AG08395 (cell line): ENCODE results near the gene TRIM15.
"Not testable (repeated sequence)": the region's sequence is repeated elsewhere in the genome, so short reads cannot be mapped to it uniquely, and the experiment has no call there.

Experiments
- DNase-seq: peaks from one replicate; pipeline ENCODE4 v3.0.0; 2012; ENCODE audit warnings: mixed read lengths, low spot score

The TRIM15 gene

DNA sequence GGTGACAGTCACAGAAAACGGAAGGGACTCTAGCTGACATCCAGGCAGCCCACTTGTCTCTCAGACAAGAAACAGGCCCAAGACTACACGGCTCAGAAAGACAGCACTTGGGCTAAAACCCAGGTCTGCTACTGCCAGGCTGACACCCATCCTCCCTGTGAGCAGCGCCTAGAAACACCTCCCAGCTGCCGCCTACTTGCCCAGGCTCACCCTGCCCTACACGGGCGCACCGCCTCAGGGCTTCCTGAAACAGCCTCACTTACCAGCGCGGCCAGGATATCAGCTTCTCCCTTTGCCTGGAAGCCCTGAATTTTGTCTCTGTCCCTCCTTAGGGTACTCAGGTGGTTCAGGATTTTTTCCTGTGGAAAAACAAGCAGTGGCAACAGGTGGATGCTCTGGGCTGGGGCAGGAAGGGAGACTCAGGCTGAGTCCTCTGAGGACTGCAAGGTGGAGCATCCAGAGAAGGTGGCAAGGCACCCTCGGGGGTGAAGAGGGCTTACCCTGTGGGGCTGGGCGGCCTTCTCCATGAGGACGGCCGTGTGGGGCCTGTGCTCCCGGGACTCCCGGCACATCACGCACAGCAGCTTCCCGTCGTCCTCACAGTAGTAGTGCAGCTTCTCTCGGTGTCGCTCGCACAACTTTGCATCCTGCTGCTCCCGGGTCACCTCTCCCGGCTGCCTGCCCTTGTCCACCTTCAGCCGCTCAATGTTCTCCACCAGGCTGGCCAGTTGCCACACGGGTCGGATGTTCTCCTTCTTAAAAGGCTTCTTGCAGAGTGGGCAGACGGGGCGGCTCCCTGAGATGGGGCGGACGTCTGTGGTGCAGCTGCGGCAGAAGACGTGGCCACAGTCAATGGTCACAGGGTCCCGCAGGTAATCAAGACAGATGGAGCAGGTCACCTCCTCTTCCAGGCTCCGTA, 35.1 kb downstream of the TRIM15 start:
- DNase-seq: no peak

DNA sequence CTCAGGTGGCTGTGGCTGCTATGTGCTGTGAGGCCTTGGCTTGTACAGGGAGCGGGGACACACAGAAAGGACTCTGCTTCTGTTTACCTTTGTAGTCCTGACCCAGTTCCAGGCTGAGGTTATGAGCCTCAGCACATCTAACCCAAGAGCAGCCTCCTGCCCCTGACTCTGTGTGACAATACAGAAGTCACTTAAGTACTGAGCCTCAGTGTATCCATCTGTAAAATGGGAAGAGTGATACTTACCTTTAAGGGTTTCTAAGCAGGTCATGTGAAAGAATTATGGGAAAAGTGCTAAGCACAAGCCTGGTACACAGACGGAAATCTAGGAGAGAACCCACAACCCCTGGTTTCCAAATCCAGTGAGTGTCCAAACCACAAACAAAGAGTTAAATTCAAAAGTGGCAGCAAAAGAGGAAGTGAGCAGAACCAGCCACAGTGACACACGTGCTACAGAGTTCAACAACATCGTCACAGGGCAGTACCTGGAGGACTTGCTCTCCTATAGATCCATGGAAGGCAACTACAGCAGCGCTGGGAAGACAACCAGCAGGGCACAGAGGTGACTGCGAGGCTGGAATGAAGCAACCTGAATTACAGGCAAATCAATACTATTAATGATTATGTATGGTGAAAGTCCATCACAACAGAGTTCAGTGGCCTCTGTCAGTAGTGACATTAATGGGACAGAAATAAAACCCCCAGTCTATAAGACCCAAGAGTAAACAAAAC, 37.4 kb downstream of the TRIM15 start:
- DNase-seq: no peak

DNA sequence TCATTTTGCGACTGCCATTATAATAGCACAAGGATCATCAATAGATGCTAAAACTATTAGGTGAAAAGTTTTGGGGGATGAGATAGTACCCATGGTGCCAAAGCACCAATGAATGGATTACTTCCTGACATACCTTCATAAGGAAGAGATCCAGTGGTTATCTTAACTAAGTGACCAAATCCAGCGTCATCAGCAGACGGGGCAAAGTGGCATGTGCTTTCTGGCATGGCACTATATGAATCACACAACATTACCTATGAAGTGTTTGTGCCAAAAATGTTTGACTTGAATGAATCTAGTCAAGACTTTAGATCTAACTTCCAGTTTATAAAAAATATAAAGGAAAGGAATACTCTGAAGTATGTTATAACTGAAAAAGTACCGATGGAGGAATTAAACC, 39.0 kb downstream of the TRIM15 start:
- no peak for DNase-seq

DNA sequence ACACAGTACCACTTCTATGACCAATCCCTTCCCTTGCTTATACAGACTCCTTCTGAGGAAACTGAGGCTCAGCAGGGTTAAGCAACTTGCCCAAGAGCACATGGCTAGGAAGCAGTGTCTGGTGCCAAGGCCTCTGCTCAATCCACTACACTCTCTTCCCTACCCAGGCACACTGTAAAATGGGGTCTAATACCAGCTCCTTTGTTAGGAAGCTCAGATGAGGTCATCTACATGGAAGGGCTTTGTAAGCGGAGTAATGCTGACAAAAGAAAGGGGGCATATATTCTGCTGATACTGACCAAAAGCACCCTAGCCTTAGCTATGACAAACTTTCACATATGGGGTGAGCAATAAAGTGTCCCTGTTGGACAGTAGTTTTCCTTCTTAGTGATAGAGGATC, 40.8 kb downstream of the TRIM15 start:
- no peak for DNase-seq

DNA sequence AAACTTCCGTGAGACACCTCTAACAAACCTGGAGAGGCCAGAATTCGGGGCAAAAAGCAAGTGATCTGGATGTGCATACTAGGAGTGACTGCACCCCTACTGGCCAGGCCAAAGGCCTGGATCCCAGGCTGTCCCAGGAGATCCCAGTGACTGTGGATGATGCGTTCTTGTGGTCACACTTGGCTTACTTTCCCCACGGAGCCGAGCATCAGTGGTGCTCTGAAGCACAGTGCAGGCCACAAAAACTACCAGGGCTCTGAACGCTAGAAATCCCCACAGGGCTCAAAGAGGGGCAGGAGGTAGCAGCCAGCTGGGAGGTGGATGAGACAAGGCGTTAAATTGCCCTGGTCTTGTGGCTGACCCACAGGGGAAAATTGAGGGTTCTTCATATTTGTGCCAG, 42.8 kb downstream of the TRIM15 start:
- DNase-seq: peak; percentile 77

DNA sequence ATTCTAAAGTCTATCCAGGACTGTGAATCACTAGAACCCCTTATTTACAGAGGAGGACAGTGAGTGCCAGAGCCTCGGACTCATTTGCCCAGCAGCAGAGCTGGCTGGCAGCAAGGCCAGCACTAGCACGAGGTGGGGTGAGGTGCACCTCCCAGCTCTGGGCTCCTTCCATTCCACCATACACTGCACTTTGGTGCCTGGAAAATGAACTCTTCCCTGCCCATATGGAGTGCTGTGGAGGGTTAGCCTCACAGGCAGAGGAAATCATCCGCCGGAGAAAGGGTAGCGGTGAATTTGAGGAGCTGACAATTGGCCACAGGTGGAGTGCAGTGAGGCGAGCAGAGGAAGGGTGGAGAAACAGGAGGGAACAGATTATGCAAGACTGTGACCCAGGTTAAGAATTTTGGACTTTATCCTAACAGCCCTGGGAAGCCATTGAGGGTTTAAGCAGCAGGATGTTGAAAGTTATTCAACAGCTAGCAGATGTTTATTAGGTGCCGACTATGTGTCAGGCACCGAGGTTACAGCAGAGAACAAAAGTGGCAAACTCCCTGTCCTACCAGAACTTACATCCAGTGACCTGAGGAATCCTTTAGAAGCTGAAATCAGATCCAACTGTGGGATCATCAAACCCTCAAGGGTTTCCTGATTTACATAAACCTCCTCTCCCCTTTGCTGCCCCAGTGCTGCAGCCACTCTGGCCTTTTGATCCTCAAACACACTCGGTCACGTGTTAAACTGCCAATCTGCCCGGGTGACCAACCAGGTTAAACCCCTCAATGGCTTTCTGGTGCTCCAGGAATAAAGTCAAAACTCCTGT, 43.7 kb downstream of the TRIM15 start:
- DNase-seq: peak; percentile 33

DNA sequence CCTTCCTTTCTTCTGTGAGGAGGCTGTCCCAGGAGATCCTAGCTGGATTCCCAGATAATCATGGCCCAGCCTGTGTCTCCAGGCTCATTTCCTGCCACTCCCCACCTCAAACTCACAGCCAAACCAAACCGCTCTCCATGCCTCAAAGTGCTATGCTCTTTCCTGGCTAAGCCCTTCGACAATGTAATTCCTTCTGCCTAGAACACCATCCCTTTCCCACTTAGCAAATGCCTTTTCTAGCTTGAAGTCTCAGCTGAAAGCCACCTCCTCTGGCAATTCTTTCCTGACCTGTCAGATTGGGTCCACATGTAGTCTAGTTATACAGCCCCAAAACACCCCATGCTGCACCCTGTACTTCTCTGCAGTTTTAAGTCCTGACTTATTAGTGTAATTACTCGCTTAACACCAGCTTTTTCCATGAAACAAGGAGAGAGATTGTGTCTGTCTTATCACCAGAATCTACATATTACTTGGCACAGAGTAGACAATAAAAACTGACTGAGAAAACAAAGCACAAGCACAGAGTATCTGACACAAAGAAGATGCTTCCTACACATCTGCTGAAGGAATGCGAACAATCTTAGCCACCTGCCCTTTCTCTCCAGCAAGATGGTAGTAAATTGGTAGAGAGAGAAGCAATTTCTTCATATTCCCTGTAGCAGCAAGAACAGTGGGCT, 44.4 kb downstream of the TRIM15 start:
- peak; percentile 30 for DNase-seq

DNA sequence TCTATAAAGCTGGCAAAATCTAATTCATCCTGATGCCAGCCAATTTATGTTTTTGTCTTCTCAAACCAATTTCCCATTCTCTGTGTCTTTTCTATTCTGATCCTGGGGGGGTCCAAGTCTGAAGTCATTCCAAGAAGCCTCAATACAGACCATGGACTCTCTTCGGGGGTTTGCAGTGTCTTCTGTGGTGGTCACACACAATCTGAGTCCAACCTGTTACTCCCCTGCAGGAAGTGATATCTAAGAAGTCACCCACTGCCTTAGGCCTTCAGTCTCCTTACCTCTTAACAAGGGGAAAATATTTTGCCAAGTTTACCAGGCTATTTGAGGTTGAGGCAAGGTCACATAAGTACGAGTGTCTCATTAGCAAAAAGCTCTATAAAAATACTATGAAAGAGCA, 48.0 kb downstream of the TRIM15 start:
- no peak for DNase-seq

DNA sequence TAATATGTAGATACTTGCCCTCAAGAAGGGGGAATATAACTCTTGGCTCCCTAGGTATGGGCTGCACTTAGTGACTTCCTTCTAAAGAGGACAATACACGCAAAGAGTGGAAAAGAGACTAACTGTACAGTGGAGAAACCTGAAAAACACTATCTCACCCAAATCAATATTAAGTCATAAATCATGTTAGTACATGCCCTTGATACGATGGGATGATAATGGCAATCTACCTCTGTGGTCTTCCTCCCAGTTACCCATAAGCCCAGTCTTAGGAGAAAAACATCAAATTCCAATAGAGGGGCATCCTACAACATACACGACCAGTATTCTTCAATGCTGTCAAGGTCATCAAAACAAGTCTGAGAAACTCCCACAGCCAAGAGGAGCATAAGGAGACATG, 48.6 kb downstream of the TRIM15 start:
- DNase-seq: no peak

DNA sequence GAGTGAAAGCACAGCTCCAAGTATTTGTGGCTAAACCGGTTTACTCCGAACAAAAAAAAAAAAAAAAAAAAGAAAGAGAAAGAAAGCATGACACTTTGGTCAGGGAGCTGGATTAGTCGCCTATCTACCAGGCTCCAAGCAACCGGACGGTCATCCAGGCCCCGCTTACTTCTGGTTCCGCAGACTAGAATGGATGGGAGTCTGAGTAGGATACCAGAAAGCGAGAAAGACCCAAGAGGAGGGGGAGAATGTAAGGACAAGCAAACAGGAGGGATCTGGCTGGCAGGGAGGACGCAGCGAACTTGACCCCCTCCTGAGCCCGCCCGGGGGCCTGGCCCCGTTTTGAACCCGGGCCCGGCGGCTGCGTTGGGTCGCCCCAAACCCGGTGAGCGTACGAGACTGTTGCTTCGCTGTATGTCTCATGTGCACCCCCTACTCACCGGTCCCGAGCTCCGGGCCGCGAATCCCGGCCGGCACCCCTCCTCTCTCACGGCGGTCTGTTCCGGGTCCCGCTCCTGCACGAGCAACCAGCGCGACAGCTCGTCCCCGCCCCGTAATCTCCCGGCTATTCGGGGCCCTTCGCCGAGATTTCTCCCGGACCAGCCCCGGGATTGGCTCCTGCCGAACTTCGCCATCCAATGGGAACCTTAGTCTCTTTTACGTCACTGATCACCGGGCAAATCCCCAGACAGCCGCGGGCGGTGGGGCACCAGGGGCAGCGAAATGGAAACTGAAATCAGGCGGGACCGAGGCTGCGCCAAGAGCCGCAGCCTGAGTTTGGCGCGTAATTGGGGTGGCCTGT, 49.7 kb downstream of the TRIM15 start, which contains the start of gene TRIM26:
Gene TRIM26 (minus strand): TSS at position 542 of the 802 bp plus-strand sequence. CDS start 14,303 bp downstream, outside the sequence.
- peak; percentile 99 for DNase-seq

DNA sequence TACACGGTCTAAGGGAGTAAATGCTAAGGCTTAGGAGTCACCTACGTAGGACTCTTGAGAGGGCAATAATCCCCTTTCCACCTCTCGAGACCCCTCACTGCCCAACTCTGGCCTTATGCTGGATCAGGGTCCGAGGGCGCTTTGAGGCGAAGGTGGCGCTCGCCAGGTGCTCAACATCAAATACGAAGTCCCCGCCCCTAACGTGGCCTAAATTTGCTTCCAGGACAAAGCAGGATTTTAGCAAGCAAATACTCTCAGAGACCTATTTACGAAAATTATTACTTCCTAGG, 50.3 kb downstream of the TRIM15 start:
- DNase-seq: no peak

DNA sequence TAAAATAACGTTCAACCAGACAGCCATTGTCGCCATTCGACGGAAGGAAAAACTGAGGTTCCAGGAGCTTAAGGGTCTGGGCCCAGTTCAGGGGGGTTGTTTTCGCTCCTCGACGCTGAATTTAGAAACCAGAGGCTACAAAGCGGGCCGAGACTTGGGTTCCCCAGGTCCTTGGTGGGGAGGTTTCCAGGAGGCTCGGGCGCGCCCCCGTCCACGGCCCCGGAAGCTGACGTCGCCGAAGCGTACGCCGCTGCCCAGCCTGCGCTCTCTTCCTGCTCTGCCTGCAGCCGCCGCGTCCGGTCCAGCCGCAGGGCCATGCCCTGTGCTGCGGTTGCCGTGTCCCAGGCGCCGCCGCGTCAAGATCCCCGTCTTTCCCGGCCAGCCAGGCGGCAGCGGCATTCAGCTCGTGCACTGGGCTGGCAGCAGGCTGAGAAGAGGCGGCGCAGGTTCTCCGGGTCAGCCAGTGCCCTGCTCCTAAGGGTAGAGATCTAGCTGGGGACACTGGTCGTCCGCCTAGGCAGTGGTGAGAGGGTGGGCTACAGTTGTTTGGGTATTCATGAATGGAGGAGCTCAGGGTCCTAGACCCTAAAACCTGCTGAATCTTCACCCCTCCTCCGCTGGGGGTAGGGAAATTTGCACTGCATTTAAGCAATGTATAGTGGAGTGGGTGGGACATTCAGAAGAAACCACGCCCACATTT, 50.8 kb downstream of the TRIM15 start:
- peak; percentile 76 for DNase-seq

DNA sequence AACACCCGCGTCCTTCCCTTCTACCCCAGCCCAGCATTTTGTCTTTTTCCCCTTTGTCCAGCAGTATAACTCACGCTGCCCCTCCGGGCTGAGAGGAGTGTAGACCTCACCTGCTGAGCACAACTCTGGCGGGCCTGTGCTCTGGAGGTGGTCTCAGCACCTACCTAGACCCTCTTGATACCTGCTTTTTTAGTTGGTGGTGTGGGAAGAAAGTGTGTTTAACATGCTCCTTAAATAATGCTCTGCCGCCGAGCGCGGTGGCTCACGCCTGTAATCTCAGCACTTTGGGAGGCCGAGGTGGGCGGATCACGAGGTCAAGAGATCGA, 51.3 kb downstream of the TRIM15 start:
- DNase-seq: no peak

DNA sequence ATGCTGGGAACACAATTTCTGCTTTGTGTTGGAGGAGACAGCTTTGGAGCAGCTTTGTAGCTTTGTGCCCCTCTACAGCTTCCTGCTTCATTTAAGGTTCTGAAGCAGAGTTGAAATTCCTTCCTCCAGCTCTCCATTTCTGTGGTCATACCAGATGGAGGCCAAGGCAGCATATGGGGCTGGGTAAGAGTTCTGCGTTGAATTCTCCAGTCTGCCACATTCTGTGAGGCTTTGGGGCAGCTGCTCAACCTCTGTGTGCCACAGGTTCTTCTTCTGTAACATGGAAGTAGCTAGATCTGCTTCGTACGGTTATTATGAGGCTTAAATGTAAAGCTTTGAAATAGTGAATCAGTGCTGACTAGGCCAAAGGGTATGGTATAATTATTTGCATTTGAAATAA, 52.8 kb downstream of the TRIM15 start:
- no peak for DNase-seq

DNA sequence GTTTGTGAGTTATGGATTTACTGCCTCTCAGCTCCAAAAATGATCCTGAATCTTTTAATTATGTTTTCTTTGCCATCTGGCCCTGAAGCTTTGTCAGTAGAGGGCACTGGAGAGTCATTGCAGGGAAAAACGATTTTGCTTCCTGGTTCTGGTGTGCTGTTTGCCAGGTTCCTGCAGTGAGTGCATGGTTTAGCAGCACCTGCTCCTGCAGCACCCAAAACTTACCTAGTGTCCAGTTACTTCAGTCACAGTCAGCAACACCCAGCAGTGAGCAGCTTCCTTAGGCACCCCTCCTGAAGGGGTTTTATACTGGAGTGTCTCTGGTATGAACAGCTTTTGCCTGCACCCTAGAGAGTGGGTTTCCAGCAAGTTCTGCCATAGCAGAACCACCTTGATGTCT, 55.9 kb downstream of the TRIM15 start:
- peak; percentile 49 for DNase-seq

DNA sequence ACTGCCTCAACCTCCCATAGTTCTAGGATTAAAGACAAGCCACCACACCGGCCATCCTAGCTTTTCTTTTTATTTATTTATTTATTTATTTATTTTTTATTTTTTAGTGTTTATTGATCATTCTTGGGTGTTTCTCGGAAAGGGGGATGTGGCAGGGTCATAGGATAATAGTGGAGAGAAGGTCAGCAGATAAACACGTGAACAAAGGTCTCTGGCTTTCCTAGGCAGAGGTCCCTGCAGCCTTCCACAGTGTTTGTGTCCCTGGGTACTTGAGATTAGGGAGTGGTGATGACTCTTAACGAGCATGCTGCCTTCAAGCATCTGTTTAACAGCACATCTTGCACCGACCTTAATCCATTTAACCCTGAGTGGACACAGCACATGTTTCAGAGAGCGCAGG, 58.0 kb downstream of the TRIM15 start:
- DNase-seq: not testable (repeated sequence)

DNA sequence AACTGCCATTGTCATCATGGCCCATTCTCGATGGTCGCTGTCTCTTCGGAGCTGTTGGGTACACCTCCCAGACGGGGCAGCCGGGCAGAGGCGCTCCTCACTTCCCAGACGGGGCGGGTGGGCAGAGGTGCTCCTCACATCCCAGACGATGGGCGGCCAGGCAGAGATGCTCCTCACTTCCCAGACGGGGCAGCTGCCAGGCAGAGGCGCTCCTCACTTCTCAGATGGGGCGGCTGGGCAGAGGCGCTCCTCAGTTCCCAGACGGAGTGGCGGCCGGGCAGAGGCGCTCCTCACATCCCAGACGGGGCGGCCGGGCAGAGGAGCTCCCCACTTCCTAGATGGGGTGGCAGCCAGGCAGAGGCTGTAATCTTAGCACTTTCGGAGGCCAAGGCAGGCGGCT, 58.6 kb downstream of the TRIM15 start:
- not testable (repeated sequence) for DNase-seq
